DMS 273 (cell line): ENCODE results near the gene GPR180.

Source experiments
- DNase-seq: peaks from one replicate; lab custom pipeline; 2025; ENCODE audit not compliant: unreplicated experiment; lab: John Stamatoyannopoulos, UW

The GPR180 gene

GRCh38 chr13:94640721-94641120, 39.1 kb downstream of the GPR180 start:
- DNase-seq: no peak

- peak; percentile 7 for DNase-seq
These were observed 39.8 kb downstream of the GPR180 start for GRCh38 chr13:94641409-94641941.

GRCh38 chr13:94646904-94647303, 45.2 kb downstream of the GPR180 start:
- peak; percentile 55 for DNase-seq

- DNase-seq: no peak
These were observed 54.5 kb downstream of the GPR180 start for GRCh38 chr13:94656176-94656575.

- DNase-seq: no peak
These were observed 55.1 kb downstream of the GPR180 start for GRCh38 chr13:94656766-94657165.

- no peak for DNase-seq
These were observed 55.5 kb downstream of the GPR180 start for GRCh38 chr13:94657167-94657566.

- peak; percentile 1 for DNase-seq
These were observed 57.4 kb downstream of the GPR180 start for GRCh38 chr13:94658926-94659597.

- DNase-seq: no peak
These were observed 57.9 kb downstream of the GPR180 start for GRCh38 chr13:94659598-94659946.

GRCh38 chr13:94660695-94661326, 59.2 kb downstream of the GPR180 start:
- peak; percentile 30 for DNase-seq

GRCh38 chr13:94661406-94661805, 59.7 kb downstream of the GPR180 start:
- no peak for DNase-seq

- DNase-seq: no peak
These were observed 60.8 kb downstream of the GPR180 start for GRCh38 chr13:94662274-94662945.

GRCh38 chr13:94664889-94665288, 63.2 kb downstream of the GPR180 start:
- DNase-seq: no peak

- DNase-seq: no peak
These were observed 64.4 kb downstream of the GPR180 start for GRCh38 chr13:94666065-94666464.

- no peak for DNase-seq
These were observed 65.5 kb downstream of the GPR180 start for GRCh38 chr13:94667190-94667589.

GRCh38 chr13:94672400-94672799, 70.7 kb downstream of the GPR180 start:
- no peak for DNase-seq

GRCh38 chr13:94673851-94674250, 72.2 kb downstream of the GPR180 start:
- DNase-seq: no peak

GRCh38 chr13:94674609-94675348, 73.1 kb downstream of the GPR180 start:
- peak; percentile 70 for DNase-seq

GRCh38 chr13:94677799-94678198, 76.1 kb downstream of the GPR180 start:
- no peak for DNase-seq

- no peak for DNase-seq
These were observed 77.2 kb downstream of the GPR180 start for GRCh38 chr13:94678845-94679244.

- no peak for DNase-seq
These were observed 78.0 kb downstream of the GPR180 start for GRCh38 chr13:94679614-94680013.

- DNase-seq: no peak
These were observed 80.6 kb downstream of the GPR180 start for GRCh38 chr13:94682229-94682628.
